Medulla oblongata (tissue), 1 donor: ENCODE measurements around the gene DYNC1H1.
"Not testable (repeated sequence)": the region's sequence is repeated elsewhere in the genome, so short reads cannot be mapped to it uniquely, and the experiment has no call there.

Experiments
- DNase-seq: peaks from one replicate; pipeline ENCODE4 v3.0.0-alpha.2; 2015; ENCODE audit errors: extremely low spot score

The DYNC1H1 gene

GRCh38 chr14:101963656-101964296 lies 597 bp upstream of the DYNC1H1 start:
- no peak for DNase-seq

GRCh38 chr14:101965181-101965544 lies 790 bp downstream of the DYNC1H1 start:
- DNase-seq = peak; percentile 87

- DNase-seq = peak; percentile 33
These were observed 1.7 kb downstream of the DYNC1H1 start for GRCh38 chr14:101965770-101966722.

- no peak for DNase-seq
These were observed 2.4 kb downstream of the DYNC1H1 start for GRCh38 chr14:101966742-101967141.

- no peak for DNase-seq
These were observed 3.8 kb downstream of the DYNC1H1 start for GRCh38 chr14:101968186-101968585.

- DNase-seq = no peak
These were observed 5.1 kb downstream of the DYNC1H1 start for GRCh38 chr14:101969481-101969880.

DNA sequence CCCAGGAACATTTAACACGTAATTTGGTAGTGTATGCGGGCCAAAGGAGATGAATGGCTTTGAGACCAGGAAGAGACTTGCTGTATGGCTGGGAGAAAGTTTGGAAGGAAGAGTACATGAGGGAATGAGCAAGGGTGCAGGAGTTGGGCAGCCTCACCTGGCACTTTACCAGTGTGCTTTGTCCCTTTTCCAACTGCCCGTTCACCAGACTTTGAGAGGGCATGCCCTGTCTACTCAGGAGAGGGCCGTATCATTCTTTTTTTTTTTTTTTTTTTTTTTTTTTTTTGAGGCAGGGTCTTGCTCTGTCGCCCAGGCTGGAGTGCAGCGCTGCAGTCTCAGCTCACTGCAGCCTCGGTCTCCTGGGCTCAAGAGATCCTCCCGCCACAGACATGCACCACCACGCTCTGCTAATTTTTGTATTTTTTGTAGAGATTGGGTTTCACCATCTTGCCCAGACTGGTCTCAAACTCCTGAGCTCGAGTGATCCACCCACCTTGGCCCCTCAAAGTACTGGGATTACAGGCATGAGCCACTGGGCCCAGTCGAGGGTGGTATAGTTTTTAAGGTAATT lies 6.5 kb downstream of the DYNC1H1 start:
- DNase-seq = no peak

GRCh38 chr14:101971458-101971857 lies 7.1 kb downstream of the DYNC1H1 start:
- DNase-seq = not testable (repeated sequence)

GRCh38 chr14:101972126-101972866 lies 7.9 kb downstream of the DYNC1H1 start:
- peak; percentile 73 for DNase-seq

GRCh38 chr14:101973356-101973755 lies 9.0 kb downstream of the DYNC1H1 start:
- DNase-seq = no peak

GRCh38 chr14:101975231-101975630 lies 10.9 kb downstream of the DYNC1H1 start:
- no peak for DNase-seq

DNA sequence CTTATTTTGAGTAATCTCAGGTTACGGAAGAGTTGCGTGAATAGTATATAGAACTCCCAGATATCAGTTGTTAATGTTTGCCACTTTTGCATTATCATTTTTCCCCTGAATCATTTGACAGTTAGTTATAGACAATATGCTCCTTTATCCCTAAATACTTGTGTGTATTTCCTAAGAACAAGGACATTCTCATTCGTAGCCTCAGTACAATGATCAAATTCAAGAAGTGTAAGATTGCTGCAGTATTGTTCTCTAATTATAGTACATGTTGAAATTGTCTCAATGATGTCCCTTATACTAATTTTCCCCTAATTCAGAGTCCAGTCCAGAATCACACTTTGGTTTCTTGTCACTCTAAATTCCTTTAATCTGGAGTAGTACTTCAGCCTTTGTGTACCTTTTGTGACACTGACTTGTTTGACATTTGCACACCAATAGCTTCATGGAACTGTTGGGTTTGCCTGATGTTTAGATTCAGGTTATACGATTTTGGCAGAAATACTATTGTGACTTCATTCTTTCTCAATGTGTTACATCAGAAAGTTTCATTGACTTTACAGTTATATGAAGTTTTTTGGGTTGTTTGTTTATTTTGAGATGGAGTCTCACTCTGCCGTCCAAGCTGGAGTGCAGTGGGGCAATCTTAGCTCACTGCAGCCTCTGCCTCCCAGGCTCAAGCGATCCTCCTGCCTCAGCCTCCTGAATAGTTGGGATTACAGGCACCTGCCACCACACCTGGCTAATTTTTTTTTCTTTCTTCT lies 13.1 kb downstream of the DYNC1H1 start:
- DNase-seq = no peak

- DNase-seq = no peak
These were observed 15.3 kb downstream of the DYNC1H1 start for GRCh38 chr14:101979666-101980065.

GRCh38 chr14:101980251-101980650 lies 15.9 kb downstream of the DYNC1H1 start:
- no peak for DNase-seq

DNA sequence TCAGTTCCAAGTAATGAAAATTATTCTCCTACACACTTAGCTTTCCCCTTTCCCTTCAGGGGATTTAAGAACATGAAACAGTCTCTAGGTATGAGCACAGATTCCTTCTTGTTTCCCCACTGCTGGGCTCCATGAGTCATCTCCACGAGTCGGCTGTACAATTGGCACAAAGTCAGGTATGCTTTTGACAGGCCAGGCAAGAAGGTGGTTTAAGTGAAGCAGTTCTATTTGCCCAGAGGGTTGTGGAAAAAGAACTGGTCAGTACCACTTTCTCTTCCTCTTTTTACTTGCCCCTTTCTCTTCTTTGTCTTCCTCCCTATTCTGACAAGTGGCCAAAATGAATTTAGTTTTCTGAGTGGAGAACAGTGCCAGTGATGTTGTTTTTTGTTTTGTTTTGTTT lies 16.3 kb downstream of the DYNC1H1 start:
- peak; percentile 73 for DNase-seq

DNA sequence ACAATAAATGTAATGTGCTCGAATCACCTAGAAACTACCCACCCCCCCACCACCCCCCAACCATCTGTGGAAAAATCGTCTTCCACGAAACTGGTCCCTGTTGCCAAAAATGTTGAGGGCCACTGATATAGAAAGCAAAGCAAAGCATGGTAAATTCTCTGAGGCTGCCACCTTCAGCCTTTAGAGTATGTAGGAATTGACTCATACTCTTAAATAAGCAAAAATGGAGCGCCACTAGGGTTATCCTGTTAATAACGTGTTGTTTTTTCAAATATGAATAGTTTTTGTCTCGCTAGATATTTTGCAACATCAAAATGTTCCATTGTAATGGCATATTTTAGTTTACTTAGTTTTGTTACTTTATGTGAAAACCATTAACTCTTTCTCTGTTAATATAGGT lies 18.2 kb downstream of the DYNC1H1 start:
- no peak for DNase-seq

- DNase-seq = not testable (repeated sequence)
These were observed 20.5 kb downstream of the DYNC1H1 start for GRCh38 chr14:101984831-101985230.

GRCh38 chr14:101985957-101986356 lies 21.6 kb downstream of the DYNC1H1 start:
- no peak for DNase-seq

- no peak for DNase-seq
These were observed 22.6 kb downstream of the DYNC1H1 start for GRCh38 chr14:101986953-101987352.

DNA sequence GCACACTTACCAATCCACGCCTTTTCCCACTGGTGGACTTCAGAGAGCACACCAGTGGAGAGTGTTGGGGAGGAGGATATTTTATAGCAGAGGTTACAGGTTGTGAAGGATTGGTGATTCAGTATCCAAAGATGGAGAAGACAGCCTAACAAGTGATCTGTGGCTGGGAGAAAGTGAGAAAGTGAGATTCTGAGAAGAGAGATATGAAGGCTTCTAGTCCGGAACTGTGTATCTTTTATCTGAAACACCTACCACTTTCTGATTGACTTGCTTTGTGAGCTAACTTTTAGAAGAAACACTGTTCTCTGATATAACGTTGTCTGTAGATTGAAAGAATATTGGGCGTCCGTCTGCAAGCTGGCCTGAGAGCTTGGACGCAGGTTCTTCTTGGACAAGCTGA lies 24.0 kb downstream of the DYNC1H1 start:
- no peak for DNase-seq

GRCh38 chr14:101991352-101991751 lies 27.0 kb downstream of the DYNC1H1 start:
- DNase-seq = no peak
